ENCODE data around the gene PRXL2A. TPM values are rescaled to one million over a fixed set of nuclear protein-coding genes. Genes with fewer than 3 reads are reported as not detected.

The PRXL2A gene
- total RNA-seq, 4 donors from 2014 or later = 19.0 to 29.2 (median 22.5) TPM

- no peak for ATAC-seq
- no peaks in the 10 kb centered on the region for H3K36me3 ChIP-seq
- no peak for DNase-seq
- H3K4me3 ChIP-seq = peak overlapping the region; percentile 73 to 95 (median 86)
- in situ Hi-C loops (cut with MboI; ENCODE audit: low sequenced_read_pairs in 4 of 4) = loop anchor here in 1 of 4 donors (5.0 kb wide), 1 partner anchor 42 kb away; no protein-coding TSS in a partner anchor
- H3K27ac ChIP-seq = peak overlapping the region; percentile 94 to 96 (median 95)
- H3K27me3 ChIP-seq = no peaks in the 10 kb centered on the region
- intact Hi-C loops (cut with DNase I; ENCODE audit: low total_unique reads) = loop anchor here (2.0 to 5.0 kb wide), 2 partner anchors 49 to 378 kb away; partner anchors contain the start of gene TMEM254
- H3K9me3 ChIP-seq = no peaks in the 10 kb centered on the region
- TF ChIP-seq CTCF (IDR thresholded peaks at IDR 0.05 in 4 of 5, conservative IDR thresholded peaks at IDR 0.05 in 1 of 5) (no peak), POLR2A (IDR thresholded peaks at IDR 0.05) (no peak)
- peaks cover 33 to 45% of the 10 kb centered on the region in 2 donors for H3K4me1 ChIP-seq
These were observed 47.4 kb downstream of the PRXL2A start for GRCh38 chr10:80455461-80456349.

GRCh38 chr10:80457554-80458262 is 49.4 kb downstream of the PRXL2A start:
- Histone ChIP-seq H3K4me1 (peaks cover 49 to 57% of the 10 kb centered on the region in 2 donors), H3K9me3 (no peaks in the 10 kb centered on the region), H3K36me3 (no peaks in the 10 kb centered on the region), H3K4me3 (peak overlapping the region in 2 of 4 donors; percentile 6 to 10), H3K27ac (peak overlapping the region in 3 of 4 donors; percentile 83 to 95 (median 94)), H3K27me3 (no peaks in the 10 kb centered on the region)
- in situ Hi-C loops (cut with MboI; ENCODE audit: low sequenced_read_pairs in 4 of 4) = loop anchor here in 1 of 4 donors (5.0 kb wide), 1 partner anchor 40 kb away; no protein-coding TSS in a partner anchor
- ATAC-seq (no peak), DNase-seq (no peak)
- intact Hi-C loops (cut with DNase I; ENCODE audit: low total_unique reads) = loop anchor here (5.0 kb wide), 1 partner anchor 380 kb away; the partner anchor contains the start of gene TMEM254
- TF ChIP-seq CTCF (IDR thresholded peaks at IDR 0.05 in 4 of 5, conservative IDR thresholded peaks at IDR 0.05 in 1 of 5) (no peak), POLR2A (IDR thresholded peaks at IDR 0.05) (no peak)

DNA sequence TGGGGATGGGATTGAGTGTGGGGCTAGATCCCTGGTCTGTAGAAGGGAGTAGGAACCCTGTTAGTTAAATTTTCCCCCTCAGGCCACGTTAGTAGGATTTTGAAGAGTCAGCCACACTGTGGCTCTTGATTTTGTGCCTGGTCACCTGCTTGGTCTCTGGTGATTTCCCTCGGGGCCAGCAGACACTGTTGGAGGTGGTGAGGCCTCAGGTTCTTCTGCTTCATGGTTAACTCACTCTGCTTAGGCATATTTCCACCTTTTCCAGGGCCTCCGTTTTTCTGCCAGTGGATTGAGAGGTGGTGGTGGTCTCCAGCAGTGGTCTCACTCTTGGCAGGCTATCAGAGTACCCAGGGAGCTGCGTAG is 49.9 kb downstream of the PRXL2A start:
- Histone ChIP-seq H3K4me3 (peak overlapping the region in 2 of 4 donors; percentile 11 to 20), H3K4me1 (peaks cover 47 to 60% of the 10 kb centered on the region in 2 donors), H3K36me3 (no peaks in the 10 kb centered on the region), H3K27me3 (no peaks in the 10 kb centered on the region), H3K9me3 (no peaks in the 10 kb centered on the region), H3K27ac (peak overlapping the region; percentile 55 to 95 (median 88))
- ATAC-seq (no peak), DNase-seq (no peak)
- in situ Hi-C loops (cut with MboI; ENCODE audit: low sequenced_read_pairs in 4 of 4) (loop anchor here in 1 of 4 donors (5.0 kb wide), 1 partner anchor 39 kb away; no protein-coding TSS in a partner anchor), intact Hi-C loops (cut with DNase I; ENCODE audit: low total_unique reads) (loop anchor here (5.0 kb wide), 1 partner anchor 381 kb away; the partner anchor contains the start of gene TMEM254)
- TF ChIP-seq CTCF (IDR thresholded peaks at IDR 0.05 in 4 of 5, conservative IDR thresholded peaks at IDR 0.05 in 1 of 5) (no peak), POLR2A (IDR thresholded peaks at IDR 0.05) (no peak)

DNA sequence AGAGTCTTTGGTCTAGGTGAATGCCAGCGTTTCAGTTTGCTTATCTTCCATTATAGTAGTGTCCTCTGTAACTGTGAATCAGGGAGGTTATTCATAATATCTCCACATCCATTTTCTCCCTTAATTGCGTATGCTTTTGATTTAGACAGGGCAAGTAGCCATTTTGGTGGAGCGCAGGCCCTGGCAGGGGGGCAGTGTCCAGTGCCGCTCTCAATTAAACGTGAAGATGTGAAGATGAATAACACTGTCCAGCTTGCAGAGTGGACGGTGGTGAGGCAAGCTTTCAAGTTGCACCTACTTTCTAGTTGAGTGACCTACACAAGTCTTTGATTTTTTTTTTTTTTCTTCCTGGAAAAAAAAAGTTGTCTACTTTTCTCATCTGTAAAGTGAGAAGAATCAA is 50.3 kb downstream of the PRXL2A start:
- DNase-seq = no peak
- peak overlapping the region in 2 of 4 donors; percentile 11 to 20 for H3K4me3 ChIP-seq
- no peaks in the 10 kb centered on the region for H3K9me3 ChIP-seq
- intact Hi-C loops (cut with DNase I; ENCODE audit: low total_unique reads) = loop anchor here (5.0 kb wide), 1 partner anchor 381 kb away; the partner anchor contains the start of gene TMEM254
- H3K27me3 ChIP-seq = no peaks in the 10 kb centered on the region
- in situ Hi-C loops (cut with MboI; ENCODE audit: low sequenced_read_pairs in 4 of 4) = loop anchor here in 1 of 4 donors (5.0 kb wide), 1 partner anchor 39 kb away; no protein-coding TSS in a partner anchor
- H3K4me1 ChIP-seq = peaks cover 47 to 60% of the 10 kb centered on the region in 2 donors
- peak overlapping the region; percentile 55 to 95 (median 88) for H3K27ac ChIP-seq
- TF ChIP-seq CTCF (IDR thresholded peaks at IDR 0.05 in 4 of 5, conservative IDR thresholded peaks at IDR 0.05 in 1 of 5) (no peak), POLR2A (IDR thresholded peaks at IDR 0.05) (no peak)
- H3K36me3 ChIP-seq = no peaks in the 10 kb centered on the region
- ATAC-seq = no peak
